Colon (tissue), 2 donors: Measurements from ENCODE around the gene ACTR2.
"Not testable (repeated sequence)": the region's sequence is repeated elsewhere in the genome, so short reads cannot be mapped to it uniquely, and the experiment has no call there.

ENCODE experiments used
- FAIRE-seq: peaks from 2 replicates; lab custom pipeline; 2012; peaks lifted over from hg19 to GRCh38; lab: Jason Lieb, UNC
- donor health status: control.
- donor health status: control.

The ACTR2 gene

DNA sequence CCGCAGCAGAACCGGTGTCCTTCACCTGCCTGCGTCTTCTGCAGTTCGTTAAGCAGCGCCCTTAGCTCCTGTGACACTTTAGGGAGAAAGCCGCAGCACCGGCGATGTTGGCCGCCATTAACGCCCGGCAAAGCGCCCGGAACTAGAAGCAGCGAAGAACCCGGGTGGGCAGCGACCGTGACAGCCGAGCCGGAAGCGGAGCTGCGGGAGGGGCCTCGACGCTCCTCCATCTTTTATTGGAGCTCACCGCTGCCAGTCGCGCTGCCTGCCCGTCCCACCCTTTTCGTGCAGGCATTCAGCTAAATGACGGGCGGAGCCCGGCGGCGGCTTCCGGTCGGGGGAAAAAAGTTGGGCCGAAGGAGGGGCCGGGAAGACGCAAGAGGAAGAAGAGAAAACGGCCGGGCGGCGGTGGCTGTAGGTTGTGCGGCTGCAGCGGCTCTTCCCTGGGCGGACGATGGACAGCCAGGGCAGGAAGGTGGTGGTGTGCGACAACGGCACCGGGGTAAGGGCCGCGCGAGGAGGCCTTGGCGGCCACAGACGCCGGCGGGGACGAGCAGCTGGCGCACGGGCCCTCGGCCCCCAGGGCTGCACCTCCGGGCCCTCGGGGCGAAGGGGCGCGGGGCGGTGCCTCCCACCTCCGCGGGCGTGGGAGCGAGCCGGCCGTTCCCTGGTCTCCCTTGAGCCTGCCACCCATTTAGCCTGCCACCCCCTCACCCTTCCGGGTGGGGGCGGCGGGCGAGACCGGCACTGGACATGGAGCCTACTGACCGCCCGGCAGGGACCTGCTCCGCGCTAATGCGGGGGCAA is at the start of gene ACTR2:
ACTR2 (plus strand) TSS at position 376 of the 807 bp plus-strand sequence; CDS start at position 455, 79 bp downstream.
- FAIRE-seq = no peak

DNA sequence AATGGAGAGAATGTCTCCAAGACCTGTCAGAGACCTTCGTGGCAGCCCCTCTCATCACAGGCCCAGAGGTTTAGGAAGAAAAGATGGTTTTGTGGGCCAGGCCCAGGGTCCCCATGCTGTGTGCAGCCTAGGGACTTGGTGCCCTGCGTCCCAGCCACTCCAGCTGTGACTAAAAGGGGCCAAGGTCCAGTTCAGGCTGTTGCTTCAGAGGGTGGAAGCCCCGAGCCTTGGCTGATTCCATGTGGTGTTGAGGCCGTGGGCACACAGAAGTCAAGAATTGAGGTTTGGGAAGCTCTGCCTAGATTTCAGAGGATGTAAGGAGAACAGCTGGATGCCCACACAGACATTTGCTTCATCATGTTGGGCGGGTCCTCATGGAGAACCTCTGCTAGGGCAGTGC is 45.1 kb upstream of the ACTR2 start:
- FAIRE-seq = no peak

DNA sequence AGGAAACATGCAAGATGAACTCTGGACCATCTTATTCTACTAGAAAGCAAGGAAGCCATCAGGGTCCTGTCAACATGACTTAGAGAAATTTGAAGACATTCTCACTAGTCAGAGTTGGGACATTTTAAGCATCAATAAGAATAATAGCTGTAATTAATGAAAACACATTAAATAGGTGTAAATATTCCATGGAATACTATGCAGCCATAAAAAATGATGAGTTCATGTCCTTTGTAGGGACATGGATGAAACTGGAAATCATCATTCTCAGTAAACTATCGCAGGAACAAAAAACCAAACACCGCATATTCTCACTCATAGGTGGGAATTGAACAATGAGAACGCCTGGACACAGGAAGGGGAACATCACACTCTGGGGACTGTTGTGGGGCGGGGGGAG is 44.2 kb upstream of the ACTR2 start:
- not testable (repeated sequence) for FAIRE-seq

DNA sequence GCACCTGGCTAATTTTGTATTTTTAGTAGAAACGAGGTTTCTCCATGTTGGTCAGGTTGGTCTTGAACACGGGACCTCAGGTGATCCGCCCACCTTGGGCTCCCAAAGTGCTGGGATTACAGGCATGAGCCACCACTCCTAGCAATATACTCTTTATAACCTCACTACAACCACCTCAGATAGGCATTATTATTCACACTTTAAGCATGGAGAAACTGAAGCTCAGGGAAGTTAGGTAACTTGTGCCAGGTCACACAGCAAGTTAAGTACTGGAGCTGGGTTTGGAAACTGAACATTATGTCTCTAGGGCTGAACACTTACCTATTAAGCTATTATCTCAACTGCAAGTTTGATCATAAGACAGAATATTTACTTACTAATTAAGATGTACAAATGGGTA is 42.6 kb upstream of the ACTR2 start:
- FAIRE-seq = no peak

DNA sequence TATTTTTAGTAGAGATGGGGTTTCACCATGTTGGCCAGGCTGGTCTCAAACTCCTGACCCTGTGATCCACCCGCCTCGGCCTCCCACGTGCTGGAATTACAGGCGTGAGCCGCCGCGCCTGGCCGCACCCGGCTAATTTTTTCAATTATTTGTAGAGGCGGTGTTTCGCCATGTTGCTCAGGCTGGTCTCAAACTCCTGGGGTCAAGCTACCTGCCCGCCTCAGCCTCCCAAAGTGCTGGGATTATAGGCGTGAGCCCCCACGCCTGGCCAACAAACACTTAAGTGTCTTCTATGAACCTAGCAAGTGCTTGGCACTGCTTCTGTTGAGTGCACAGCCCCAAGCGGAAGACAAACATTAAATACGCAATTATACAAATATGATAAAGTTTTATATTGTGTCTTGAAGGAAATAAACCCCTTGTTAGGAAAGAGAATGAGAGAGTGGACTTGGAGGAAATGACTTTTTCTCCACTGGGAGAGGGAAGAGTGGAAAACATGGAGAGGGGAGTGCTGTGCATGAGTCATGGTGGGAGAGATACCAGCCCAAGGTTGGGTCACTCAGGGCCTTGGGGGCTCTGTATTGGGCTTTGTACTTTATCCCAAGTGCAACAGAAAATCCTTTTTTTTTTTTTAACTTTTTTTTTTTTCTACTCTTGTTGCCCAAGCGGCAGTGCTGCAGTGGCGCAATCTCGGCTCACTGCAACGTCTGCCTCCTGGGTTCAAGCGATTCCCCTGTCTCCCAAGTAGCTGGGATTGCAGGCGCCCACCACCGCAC is 41.4 kb upstream of the ACTR2 start:
- no peak for FAIRE-seq

DNA sequence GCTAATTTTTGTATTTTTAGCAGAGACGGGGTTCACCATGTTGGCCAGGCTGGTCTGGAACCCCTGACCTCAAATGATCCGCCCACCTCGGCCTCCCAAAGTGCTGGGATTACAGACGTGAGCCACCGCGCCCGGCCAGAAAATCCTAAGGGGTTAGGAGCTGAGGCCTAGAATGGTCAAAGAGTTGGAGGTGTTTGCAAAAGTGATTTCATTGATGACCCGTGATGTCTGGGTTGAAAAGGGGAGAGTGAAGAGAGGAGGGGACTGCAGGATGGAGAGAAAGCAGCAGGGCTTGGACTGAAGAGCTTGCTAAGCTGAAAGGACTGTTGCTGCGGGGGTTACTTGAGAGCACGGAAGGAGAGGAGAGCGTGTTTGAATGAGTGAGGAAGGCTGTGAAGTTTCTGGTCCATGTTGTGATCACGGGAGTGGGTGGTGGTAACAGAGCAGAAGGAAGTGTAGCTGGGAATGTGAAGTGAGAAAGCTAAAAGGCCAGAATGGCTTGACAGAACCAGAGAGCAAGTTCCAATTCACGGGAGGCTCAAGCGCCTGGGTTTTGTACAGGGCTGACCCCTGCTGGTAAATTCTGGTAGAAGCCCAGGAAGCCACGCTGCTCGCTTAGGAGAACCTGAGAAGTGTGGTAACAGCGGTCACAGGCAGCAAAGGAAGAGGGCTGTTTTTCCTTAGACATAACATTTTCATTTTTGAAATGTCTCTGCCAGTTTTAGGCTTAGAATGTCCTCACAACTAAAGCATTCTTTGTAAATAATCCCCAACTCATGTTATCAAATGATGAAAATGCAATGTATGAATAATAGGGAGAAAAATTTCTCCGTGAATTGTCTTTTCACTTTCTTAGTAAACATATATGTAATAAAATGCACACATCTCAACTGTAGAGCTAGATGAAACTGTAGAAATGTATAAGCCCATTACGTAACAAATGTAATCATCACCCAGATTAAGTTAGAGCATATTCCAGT is 40.5 kb upstream of the ACTR2 start:
- FAIRE-seq = no peak

DNA sequence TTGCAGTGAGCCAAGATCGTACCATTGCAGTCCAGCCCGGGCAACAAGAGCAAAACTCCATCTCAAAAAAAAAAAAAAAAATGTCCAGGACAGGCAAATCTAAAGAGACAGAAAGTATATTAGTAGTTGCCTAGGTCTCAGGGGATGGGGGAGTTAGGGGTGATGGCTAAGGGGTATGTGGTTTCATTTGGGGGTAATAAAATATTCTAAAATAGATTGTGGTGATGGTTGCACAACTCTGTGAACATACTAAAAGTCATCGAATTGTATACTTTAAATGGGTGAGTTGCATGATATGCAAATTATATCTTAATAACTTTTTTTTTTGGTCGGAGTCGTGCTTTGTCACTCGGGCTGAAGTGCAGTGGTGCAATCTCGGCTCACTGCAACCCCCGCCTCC is 34.2 kb upstream of the ACTR2 start:
- FAIRE-seq = no peak

DNA sequence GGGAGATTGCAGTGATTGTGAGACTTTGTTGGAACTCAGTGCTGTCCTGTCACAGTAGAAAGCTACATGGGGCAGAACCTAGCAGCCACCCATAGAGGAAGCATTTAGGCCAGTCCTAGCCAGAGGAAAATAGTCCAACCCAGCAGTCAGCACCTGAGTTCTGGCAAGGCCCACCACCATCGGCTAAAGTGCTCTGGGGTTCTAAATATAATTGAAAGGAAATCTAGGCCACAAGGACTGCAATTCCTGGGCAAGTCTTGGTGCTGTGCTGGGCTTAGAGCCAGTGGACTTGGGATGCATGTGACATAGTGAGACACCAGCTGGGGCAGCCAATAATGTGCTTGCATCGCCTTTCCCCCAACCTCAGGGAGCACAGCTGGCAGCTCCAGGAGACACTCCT is 28.9 kb upstream of the ACTR2 start:
- FAIRE-seq = no peak

DNA sequence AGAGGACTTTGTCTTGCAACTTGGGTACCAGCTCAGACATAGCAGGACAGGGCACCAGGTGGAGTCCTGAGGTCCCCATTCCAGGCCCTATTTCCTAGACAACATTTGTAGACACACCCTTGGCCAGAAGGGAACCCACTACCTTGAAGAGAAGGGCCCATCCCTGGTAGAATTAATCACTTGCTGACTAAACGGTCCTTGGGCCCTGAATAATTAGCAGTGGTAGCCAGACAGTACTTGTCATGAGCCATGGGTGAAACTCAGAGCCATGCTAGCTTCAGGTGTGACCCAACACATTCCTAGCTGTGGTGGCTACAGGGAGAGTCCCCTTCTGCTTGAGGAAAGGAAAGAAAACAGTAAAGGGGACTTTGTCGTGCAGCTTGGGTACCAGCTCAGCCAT is 28.5 kb upstream of the ACTR2 start:
- FAIRE-seq = no peak

DNA sequence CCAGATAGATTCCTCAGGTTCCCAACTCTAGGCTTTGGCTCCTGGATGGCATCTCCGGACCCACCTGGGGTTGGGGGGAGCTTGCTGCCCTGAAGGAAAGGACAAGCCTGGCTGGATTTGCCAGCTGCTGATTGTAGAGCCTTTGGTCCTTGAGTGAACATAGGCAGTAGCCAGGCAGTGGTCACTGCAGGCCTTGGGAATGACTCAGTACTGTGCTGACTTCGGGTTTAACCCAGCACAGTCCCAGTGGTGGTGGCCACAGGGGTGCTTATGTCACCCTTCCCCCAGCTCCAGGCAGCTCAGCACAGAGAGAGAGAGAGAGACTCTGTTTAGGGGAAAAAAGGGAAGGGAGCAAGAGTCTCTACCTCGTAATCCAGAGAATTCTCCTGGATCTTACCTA is 27.7 kb upstream of the ACTR2 start:
- no peak for FAIRE-seq

DNA sequence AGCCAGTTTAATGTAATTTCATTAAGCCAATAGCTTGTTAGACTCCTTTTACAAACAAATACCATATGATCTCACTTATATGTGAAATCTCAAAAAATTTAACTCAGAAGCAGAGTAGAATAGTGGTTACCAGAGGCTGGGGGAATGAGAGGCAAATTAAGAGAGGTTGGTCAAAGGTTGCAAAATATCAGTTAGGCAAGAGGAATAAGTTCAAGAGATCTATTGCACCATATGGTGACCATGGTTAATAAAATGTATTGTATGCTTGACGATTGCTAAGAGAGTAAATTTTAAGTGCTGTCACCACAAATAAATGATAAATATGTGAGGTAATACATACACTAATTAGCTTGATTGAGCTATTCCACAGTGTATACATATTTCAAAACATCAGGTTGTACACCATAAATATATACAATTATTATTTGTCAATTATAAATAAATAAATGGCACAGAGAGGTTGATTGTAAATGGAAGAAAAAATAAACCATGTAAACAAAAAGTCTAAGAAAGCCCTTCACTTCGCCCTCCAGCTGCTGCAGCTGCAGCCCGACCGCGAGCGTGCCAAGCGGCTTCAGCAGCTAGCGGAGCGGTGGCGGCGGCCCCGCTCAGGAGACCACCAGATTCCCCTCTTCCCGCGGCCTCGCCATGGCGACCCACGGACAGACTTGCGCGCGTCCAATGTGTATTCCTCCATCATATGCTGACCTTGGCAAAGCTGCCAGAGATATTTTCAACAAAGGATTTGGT is 23.0 kb upstream of the ACTR2 start:
- no peak for FAIRE-seq

DNA sequence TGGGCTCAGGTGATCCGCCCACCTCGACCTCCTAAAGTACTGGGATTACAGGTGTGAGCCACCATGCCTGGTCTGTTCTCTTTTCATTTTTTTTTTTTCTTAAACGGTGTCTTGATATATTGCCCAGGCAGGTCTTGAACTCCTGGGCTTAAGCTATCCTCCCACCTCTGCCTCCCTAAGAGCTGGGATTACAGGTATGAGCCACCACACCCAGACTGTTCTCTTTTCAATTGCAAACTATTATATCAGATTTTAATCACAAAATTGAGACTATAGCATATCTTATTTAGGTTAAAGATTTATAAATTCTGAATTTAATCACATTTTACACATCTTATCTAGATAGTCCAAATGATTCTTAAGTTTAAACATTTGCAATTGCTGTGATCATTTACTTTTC is 15.5 kb upstream of the ACTR2 start:
- no peak for FAIRE-seq

DNA sequence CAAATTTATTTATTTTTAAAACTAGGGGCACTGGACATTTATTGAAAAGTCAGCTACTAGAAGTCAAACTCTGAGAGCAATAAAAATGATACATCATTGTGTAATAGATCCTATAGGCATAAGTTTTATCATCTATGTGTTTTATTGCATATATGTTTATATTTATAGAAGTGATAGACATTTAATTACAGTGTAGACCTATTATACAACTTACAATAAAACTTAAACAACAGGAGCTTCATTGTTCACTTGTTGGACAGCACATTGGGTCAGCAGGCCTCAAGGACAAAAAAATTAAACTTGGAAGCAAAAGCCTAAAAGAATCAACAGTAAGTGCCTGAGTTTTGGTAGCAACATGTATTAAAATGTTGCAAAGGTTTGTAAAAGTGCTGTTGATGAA is 15.0 kb upstream of the ACTR2 start:
- FAIRE-seq = no peak

DNA sequence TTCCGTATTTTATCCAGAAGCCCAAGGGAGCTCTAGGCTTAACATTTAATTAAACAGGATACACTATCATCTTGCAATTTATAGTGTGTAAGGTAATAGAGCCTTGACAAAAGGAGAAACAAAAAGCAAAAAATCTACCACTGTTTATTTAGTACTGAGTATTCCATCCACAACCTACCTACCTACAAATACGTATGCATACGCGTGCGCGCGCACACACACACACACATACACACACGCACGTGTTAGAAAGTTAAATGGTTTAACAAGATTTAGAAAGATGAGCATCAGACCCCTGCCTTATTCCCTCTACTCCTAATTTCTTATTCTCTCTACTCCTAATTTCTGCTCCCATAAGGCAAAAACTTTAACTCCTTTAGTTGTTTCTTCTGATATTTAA is 14.6 kb upstream of the ACTR2 start:
- no peak for FAIRE-seq

DNA sequence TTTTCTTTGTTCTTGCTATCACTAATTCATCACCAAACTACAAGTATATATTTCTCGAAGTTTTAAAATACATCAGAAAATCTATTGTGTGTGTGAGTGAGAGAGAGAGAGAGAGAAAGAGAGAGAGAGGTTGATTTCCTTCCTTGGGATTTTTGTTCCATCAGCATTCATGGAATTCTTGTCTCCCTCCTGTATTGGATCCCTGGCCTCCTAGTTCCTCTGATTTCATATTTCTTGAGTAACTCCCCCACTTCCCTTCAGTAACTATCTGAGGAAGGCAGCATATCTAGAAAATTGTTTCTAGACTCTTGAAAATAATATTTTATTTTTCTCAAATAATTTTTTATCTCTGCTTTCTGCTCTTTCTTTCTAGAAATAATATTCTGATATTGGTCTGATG is 13.3 kb upstream of the ACTR2 start:
- FAIRE-seq = no peak

DNA sequence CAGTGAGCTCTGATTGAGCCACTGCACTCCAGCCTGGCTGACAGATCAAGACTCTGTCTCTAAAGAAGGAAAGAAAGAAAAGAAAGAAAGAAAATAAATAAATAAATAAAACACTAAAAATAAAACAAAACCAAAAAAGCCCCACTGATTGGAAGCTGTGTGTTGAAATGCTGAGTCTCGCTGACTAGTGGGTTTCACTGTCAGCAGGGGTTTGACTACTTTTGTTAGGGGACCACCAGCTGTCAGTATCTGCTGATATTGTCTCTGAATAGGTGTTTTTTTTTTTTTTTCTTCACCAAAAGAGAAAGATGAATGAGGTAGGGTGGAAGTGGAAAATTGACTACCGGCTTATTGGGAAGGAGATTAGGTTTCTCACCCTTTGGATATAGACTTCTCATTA is 12.8 kb upstream of the ACTR2 start:
- no peak for FAIRE-seq

DNA sequence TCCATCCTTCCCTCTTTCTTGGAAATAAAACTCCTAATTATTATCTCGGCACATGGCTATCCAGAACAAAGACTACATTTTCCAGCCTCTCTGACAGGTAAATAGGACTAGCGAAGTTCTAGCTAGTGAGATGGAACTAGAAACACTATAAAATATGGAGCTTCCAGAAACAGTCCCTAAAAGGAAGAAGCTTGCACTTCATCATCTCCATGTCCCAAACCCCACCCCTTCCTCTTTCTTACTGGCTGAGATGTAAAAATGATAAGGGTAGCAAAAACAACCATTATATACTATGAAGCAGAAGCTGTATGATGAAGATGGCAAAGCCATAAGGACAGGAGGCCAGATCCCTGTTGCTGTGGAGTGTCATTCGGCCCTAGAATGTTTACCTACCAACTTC is 11.7 kb upstream of the ACTR2 start:
- no peak for FAIRE-seq

DNA sequence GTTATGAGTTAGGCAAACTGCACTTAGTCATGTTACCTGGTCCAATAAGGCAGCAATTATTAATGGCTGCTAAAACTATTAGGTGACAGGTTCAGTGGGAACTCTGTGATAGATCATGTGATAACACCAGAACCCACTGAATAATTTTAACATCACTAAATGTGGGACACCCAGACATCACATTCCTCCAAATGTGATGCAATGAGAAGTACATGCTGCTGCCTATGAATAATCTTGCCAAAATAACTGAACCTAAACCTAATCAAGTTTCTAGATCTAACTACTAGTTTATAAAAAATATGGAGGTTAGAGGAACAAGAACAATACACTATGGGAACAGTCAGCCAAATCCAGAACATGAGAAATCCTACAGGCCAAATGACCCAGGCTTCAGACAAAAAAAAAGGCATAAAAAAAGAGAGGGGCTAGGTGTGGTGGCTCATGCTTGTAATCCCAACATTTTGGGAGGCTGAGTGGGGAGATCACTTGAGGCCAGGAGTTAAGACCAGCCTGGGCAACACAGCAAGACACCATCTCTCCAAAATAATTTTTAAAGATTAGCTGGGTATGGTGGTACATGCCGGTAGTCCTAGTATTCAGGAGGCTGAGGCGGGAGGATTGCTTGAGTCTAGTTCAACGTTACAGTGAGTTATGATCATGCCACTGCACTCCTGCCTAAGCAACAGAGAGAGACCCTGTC is 7.0 kb upstream of the ACTR2 start:
- no peak for FAIRE-seq

DNA sequence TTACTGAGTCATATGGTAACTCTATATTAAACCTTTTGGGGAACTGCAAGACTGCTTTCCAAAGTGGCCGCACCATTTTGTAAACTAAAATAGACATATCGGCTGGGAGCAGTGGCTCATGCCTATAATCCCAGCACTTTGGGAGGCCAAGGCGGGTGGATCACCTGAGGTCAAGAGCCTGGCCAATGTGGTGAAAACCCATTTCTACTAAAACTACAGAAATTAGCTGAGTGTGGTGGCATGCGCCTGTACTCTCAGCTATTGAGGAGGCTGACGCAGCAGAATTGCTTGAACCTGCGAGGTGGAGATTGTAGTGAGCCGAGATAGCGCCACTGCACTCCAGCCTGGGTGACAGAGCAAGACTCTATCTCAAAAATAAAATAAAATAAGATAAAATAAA is 6.4 kb upstream of the ACTR2 start:
- FAIRE-seq = not testable (repeated sequence)

DNA sequence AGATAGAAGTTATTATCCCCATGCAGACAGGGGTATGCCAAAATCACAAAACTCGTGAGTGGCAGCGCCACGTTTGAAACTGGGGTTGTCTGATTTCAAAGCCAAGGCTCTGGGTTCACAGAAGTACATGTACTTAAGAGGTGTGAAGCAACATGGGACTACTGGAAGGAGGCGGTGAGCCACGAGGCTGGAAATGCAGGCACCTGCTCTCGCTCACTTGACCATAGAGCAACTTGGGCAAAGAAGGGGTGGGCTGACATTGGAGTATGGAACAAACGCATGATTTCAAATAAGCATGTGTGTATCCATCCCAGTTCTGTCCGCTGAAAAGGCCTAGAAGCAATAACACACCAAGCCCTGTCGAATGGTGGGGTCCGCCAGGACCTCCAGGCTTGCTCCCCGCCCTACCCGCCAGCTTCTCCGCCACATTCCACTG is 593 bp upstream of the ACTR2 start:
- FAIRE-seq = no peak

DNA sequence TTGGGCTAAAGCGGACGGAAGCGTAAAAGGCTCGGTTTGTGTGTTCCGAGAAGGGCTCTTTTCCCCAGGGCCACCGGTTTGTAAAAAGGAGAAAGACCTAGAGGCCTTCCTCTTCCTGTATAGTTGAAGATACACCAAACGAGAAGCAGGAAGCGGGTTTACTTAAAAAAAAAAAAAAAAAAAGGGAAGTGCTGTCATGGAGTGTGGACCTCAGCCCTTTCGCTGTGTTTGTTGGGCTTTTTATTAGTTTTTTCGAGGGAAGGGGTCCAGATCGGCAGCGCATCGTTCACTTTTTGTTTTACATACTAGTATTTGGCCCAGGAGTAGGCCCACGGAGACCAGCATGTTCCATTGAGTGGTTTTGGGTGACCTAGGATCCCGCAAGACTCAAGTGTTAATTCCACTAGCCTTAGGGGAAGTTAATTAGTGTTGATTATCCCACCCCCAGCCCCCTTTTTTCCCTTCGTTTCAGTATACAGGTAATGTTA is 676 bp downstream of the ACTR2 start:
- no peak for FAIRE-seq
